Measurements from ENCODE around the gene CELF5.
"Not testable (repeated sequence)": the region's sequence is repeated elsewhere in the genome, so short reads cannot be mapped to it uniquely, and the experiment has no call there.

CELF5 gene

DNA sequence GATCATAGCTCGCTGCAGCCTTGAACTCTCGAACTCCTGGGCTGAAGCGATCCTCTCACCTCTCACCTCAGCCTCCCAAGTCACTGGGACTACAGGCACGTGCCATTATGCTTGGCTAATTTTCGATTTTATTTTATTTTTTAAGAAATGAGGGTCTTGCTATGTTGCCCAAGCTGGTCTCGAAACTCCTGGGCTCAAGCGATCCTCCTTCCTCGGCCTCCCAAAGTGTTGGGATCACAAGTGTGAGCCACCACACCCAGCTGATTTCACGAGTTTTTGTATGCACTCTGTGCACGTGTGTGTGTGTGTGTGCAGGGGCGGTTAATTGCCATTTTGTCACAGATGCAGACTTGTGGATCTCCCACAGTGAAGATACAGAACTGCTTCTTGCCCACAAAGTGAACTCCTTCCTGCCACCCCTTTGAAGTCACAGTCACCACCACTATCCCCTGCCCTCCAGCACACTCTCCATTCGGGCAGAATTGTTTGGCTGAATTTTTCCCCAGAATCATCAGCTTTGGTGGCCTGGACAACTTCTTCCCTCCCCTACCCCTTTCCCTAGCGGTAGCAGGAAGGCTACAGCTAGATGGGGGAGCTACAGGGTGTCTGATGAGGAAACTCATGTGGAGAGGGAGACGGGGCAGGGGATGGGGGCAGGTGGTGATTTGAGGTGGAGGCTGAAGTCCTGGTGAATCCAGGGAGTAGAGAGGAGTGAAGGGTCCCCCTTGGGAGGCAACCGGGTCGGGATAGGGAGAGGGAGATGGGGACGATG, 59.6 kb downstream of the CELF5 start:
- in situ Hi-C loops (cut with MboI; ENCODE audit: low pct_unique_long_range_greater_than_20kb, low sequenced_read_pairs), result no loop called here
- DNase-seq, result no peak

DNA sequence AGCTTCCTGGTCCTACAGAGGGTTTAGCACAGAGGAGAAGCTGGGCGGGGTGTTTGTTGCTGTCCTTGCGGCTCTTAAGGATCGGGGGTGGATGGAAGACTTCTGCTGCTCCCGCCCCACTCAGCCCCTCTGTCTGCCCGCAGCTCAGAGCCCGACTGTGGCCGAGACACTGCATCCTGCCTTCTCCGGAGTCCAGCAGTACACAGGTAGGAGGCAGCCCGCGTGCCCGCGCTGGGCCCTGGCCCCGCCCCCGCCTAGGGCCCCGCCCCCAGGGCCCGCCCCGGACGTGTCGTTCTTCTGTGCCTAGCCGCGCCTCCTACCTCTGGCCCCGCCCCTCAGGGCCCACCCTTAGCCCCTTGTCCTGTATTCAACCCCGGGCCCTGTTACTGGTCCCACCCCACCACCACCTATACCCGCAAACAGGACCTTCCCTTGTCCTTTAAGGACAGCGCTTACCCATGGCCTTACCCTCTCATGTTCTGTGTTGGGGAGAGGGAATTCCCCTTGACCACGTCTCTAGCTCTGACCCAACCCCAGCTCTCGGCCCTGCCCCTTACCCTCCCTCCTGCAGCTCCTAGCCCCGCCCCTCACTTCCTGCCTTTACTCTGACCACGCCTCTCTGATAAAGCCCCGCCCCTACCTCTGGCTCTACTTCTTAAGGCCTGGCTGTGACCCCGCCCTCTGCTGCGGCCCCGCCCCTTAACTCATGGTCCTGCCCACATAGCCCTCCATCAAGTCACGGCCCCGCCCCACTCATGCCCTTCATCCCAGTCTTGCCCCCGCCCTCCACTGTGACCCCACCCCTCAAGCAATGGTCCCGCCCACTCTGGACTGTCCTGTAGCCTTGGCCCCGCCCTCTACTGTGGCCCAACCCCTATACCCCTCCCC, 60.5 kb downstream of the CELF5 start:
- in situ Hi-C loops (cut with MboI; ENCODE audit: low pct_unique_long_range_greater_than_20kb, low sequenced_read_pairs), result no loop called here
- DNase-seq, result peak; percentile 90

DNA sequence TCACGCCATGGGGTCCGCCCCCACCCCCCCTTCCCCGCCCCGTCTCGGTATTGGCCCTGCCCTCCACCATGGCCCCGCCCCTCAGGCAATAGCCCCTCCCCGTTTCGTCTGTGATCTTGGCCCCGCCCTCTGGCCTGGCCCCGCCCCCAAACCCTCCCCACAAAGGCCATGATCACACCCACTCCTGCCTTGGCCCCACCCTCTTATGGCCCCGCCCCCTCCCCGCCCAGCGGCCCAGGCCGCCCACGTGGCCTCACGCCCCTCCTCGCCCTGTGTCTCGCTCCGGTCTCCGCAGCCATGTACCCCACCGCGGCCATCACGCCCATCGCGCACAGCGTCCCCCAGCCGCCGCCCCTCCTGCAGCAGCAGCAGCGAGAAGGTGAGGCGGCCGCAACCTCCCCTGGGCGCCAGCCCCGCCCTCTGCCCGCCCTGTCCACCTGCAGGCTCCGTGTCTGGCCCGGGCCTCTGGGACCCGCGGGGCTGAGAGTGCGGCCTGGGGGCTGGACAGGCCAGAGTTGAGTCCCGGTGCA, 61.3 kb downstream of the CELF5 start:
- peak; percentile 30 for DNase-seq
- in situ Hi-C loops (cut with MboI; ENCODE audit: low pct_unique_long_range_greater_than_20kb, low sequenced_read_pairs), result no loop called here

DNA sequence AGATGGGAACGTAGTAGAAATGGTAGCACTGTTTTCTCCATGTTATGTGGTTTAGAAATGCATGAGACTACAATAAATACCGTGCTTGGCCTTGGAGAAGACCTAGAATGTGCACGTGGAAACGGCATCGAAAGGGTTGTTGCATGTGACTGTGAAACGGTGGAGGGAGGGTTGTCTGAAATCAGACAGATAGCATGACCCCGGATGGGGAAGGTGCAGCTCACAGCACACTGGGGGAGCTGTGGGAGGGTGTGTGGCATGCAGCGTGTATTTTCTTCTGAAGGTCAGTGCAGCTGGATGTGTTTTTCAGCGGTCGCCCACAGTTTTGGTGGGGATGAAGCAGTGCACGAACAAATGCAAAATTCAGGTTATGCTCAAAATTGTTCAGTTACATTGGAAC, 63.4 kb downstream of the CELF5 start:
- in situ Hi-C loops (cut with MboI; ENCODE audit: low pct_unique_long_range_greater_than_20kb, low sequenced_read_pairs), result no loop called here
- DNase-seq, result no peak

DNA sequence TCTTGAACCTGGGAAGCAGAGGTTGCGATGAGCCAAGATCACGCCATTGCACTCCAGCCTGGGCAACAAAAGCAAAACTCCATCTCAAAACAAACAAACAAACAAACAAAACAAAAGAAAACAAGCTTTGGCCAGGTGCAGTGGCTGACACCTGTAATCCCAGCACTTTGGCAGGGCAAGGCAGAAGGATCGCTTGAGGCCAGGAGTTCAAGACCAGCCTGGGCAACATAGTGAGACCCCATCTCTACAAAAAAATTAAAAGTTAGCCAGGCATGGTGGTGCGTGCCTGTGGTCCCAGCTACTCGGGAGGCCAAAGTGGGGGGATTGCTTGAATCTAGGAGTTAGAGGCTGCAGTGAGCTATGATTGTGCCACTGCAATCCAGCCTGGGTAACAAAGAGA, 64.0 kb downstream of the CELF5 start:
- in situ Hi-C loops (cut with MboI; ENCODE audit: low pct_unique_long_range_greater_than_20kb, low sequenced_read_pairs); DNase-seq: not testable (repeated sequence)

DNA sequence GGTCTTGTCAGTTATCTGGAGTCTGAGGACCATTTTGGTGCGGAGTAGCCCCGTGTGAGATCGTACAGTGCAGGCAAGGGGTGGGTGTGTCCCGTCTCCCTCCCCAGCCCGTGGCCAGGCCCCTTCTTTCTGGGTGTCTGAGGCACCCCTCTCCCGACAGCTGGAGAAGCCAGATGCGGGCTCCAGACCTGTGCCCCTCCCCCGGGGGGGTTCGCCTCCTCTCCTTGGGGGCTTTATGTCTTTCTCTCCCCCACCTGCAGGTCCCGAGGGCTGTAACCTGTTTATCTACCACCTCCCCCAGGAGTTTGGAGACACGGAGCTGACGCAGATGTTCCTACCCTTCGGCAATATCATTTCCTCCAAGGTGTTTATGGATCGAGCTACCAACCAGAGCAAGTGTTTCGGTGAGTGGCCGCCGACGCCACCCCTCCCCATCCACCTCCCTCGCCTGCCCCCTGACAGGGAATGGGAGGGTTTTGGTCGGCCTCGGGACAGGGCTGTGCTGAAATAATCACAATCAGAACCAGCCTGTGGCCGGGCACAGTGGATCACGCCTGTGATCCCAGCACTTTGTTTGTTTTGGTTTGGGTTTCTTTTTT, 65.6 kb downstream of the CELF5 start:
- no peak for DNase-seq
- in situ Hi-C loops (cut with MboI; ENCODE audit: low pct_unique_long_range_greater_than_20kb, low sequenced_read_pairs), result no loop called here

DNA sequence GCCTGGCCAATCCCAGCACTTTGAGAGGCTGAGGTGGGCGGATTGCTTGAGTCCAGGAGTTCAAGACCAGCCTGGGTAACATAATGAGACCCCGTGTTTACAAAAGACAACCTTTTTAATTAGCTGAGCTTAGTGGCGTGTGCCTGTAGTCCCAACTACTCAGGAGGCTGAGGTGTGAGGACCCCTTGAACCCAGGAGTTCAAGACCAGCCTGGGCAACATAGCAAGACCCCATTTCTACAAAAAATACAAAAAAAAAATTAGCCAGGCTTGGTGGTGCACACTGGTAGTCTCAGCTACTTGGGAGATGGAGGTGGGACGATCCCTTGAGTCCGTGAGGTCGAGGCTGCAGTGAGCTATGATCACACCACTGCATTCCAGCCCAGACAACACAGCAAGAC, 66.4 kb downstream of the CELF5 start:
- in situ Hi-C loops (cut with MboI; ENCODE audit: low pct_unique_long_range_greater_than_20kb, low sequenced_read_pairs); DNase-seq: not testable (repeated sequence)

DNA sequence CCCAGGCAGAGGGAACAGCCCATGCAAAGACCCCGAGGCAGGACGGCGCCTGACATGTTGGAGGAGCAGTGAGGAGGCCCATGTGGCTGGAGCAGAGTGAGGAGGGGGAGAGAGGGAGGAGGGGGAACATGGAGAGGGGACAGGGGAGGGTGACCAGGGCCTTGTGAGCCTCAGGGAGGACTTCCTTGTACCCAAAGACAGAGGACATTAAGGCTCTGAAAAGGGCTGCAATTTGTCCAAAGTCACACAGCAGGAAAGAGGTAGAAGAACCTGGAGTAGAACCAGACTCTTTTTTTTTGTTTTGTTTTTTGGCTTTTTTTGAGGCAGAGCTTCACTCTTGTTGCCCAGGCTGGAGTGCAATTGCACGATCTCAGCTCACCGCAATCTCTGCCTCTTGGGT, 67.2 kb downstream of the CELF5 start:
- no peak for DNase-seq
- in situ Hi-C loops (cut with MboI; ENCODE audit: low pct_unique_long_range_greater_than_20kb, low sequenced_read_pairs), result no loop called here

DNA sequence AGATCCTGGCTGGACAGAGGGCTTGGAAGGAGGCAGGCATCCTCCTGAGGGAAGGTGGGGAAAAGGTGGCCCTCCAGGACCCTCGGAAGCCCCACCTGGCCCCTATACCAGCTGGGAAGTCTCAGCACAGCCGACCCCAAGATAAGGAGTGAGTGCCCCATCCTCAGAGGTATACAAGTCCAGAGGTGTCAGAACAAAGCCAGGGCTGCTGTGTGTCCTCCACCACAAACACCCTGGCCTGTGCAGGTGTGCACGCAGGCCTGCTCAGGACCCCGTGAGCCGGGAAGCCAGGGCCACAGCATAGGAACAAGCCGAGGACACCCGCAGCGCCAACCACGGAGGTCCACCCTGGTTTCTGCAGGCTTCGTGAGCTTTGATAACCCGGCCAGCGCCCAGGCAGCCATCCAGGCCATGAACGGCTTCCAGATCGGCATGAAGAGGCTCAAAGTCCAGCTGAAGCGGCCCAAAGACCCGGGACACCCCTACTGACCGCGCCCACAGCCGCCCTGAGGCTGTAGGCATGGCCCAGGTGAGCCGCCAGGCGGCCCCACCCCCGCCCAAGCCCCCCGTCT, 68.6 kb downstream of the CELF5 start:
- DNase-seq, result no peak
- in situ Hi-C loops (cut with MboI; ENCODE audit: low pct_unique_long_range_greater_than_20kb, low sequenced_read_pairs), result no loop called here

DNA sequence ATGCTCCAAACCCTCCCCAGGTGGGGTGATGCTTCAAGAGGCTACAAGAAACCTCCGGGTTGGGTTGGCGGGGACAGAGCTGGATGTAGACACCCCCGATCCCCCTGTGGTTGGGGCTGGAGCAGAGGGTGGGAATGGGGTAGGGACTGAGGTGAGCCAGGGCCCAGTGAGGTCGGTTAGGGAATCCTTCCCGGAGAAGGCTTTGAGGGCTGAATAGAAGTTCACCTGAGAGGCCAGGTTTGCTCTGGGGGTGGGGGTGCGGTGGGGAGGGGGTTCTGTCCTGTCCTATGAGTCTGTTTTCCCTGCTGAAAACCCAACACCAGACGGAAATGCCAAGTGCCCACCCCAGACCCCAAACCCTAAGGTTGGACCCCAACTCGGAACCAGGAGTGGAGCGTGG, 69.1 kb downstream of the CELF5 start:
- DNase-seq, result no peak
- in situ Hi-C loops (cut with MboI; ENCODE audit: low pct_unique_long_range_greater_than_20kb, low sequenced_read_pairs), result no loop called here

DNA sequence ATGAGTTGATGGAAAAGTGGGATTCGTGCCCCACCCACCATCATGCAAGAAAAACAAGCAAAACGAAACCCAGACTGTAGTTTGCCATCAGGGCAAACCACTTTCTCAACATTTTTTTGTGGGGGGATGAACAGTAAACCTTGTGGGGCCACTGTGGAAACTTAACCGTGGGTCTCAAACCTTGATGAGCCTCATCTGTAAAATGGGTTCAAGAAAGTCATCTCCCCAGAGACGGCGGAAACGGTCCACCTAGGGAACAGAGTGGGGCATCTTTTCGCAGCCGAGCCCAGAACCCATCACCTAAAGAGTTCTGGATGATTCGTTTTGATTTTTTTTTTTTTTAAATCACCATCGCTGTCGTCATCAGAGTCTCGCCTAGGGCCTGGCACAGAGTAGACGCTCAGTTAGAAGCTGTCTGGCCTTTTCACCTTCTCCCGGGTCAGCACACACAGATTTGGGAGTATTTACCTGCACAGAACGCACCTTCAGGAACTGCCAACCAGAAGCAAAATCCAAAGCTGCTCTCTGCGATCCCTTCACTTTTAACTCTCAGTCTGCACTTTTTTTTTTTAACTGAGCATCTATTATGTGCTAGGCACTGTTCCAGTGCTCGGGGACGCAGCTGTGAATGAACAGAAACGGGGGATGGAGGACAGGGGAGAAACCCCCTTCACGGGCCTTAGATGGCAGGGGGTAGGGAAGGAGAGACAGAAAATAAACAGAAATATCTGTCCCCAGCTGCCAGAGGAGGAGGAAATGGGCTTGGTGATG, 69.8 kb downstream of the CELF5 start:
- in situ Hi-C loops (cut with MboI; ENCODE audit: low pct_unique_long_range_greater_than_20kb, low sequenced_read_pairs), result no loop called here

DNA sequence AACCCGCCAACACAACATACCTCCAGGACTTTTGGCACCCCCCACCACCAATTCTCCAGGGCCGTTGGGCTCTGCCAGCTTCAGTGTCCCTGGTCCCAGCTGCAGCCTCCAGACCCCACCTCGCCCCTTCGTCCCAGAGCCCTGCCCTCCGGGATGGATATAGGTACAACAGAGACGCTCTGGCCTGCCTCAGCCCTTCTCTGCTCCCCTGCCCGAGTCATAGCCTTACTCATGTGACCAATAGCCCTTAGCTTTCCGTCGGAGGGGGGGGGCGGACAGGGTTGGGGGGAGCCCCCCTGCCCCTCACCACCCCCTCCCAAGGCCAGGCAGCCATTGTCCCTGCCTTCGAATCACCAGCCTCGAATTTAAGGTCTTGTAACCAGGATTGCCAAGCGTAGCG, 71.1 kb downstream of the CELF5 start:
- in situ Hi-C loops (cut with MboI; ENCODE audit: low pct_unique_long_range_greater_than_20kb, low sequenced_read_pairs), result no loop called here

More for the DNA sequence above, 69.8 kb downstream of the CELF5 start:
- DNase-seq, result no peak

DNA sequence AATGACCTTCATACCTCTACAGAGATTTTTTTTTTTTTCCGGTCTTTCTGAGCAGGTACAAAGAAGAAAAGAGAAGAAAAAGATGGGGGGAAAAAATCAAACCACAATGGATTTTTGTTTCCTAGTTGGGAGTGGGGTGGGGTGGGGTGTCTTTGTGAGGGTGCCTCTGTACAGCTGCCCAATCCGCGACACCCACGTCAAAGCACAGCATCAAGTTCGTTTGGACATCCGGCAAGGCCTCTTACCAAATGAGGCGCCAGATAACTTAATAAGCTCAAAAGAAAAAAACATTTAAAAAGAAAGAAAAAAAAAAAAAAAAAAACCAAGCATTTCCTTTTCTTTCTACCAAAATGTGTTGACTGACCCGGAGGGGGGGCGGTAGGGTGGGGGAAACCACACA, 71.6 kb downstream of the CELF5 start:
- no peak for DNase-seq
- in situ Hi-C loops (cut with MboI; ENCODE audit: low pct_unique_long_range_greater_than_20kb, low sequenced_read_pairs), result no loop called here

More for the DNA sequence above, 71.1 kb downstream of the CELF5 start:
- DNase-seq, result no peak

DNA sequence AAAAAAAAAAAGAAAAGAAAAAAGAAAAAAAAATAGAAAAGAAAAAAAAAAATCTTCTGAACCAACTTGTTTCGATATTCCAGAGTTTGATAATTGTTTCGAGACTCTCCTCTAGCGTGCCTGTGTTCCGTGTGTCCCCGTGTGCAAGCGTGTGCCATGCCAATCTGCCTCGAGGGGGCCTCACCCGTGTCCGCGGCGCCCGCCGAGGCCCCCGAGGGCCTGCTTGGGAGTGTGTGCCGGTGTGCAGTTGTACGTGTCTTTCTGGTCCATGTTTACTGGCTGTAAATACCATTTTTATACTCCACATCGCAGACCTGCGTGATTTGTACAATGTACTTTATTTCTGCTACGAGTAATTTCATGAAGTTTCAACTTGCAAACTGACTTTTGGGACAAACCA, 72.0 kb downstream of the CELF5 start:
- in situ Hi-C loops (cut with MboI; ENCODE audit: low pct_unique_long_range_greater_than_20kb, low sequenced_read_pairs), result no loop called here
- no peak for DNase-seq

DNA sequence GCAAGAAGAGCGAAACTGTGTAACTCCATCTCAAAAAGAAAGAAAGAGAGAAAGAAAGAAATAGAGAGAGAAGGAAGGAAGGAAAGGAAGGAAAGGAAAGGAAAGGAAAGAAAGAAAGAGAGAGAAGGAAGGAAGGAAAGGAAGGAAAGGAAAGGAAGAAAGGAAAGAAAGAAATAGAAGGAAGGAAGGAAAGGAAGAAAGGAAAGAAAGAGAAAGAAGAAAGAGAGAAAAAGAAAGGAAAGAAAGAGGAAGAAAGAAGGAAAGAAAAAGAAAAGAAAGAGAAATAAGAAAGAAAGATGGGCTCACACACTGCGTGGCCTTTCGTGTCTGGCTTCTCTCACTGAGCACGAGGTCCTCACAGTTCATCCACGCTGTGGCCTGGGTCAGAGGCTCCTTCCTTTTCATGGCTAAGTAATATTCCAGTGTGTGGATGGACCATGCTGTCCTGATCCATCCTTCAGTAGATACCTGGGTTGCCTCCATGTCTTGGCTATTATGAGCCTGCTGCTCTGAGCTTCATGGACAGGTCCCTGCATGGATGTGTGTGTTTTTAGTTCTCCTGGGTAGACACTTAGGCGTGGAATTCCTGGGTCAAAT, 74.5 kb downstream of the CELF5 start:
- DNase-seq, result no peak

DNA sequence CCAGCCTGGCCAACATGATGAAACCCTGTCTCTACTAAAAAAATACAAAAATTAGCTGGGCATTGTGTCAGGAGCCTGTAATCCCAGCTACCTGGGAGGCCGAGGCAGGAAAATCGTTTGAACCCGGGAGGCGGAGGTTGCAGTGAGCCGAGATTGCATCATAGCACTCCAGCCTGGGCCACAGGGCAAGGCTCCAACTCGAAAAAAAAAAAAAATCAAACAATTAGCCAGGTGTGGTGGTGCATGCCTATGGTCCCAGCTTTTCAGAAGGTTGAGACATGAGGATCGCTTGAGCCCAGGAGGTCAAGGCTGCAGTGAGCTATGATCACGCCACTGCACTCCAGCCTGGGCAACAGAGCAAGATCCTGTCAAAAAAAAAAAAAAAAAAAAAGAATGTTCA, 76.1 kb downstream of the CELF5 start:
- in situ Hi-C loops (cut with MboI; ENCODE audit: low pct_unique_long_range_greater_than_20kb, low sequenced_read_pairs); DNase-seq: not testable (repeated sequence)

More for the DNA sequence above, 74.5 kb downstream of the CELF5 start:
- in situ Hi-C loops (cut with MboI; ENCODE audit: low pct_unique_long_range_greater_than_20kb, low sequenced_read_pairs), result no loop called here

DNA sequence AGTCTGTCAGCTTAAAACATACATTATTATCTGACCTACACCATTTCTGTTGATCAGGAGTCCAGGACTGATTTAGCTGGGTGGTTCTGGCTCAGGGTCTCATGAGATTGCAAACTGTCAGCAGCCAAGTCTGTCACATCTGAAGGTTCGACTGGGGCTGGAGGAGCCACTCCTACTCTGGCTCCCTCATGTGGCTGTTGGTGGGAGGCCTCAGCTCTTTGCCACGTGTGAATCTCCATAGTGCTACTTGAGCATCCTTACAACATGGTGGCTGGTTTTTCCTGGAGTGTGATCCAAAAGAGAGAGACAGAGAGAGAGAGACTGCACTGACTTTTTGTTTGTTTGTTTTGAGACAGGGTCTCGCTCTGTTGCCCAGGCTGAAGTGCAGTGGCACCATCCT, 78.3 kb downstream of the CELF5 start:
- in situ Hi-C loops (cut with MboI; ENCODE audit: low pct_unique_long_range_greater_than_20kb, low sequenced_read_pairs), result no loop called here

DNA sequence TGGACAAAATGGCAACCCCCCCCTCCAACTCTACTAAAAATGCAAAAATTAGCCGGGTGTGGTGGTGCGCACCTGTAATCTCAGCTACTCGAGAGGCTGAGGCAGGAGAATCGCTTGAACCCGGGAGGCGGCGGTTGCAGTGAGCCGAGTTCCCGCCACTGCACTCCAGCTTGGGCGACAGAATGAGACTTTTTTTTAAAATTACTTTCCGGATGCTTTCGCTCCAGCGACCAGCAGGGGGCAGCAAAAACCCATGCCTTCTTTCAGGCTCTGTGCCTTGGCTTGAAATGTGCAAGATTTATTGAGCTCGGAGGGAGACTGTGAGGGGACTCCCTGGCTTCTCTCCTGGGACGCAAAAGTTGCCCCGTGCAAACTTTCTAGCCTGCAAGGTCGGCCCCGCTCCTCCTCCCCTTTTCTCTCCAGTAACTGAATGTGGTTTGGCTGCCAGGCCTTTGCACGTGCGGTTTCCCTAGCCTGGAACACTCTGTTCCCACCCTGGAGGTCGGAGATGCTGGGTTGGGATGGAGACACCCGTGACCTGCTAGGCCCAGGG, 80.5 kb downstream of the CELF5 start:
- DNase-seq, result peak; percentile 90
- in situ Hi-C loops (cut with MboI; ENCODE audit: low pct_unique_long_range_greater_than_20kb, low sequenced_read_pairs), result no loop called here

More for the DNA sequence above, 78.3 kb downstream of the CELF5 start:
- DNase-seq, result no peak
